GM19035 (cell line): Measurements from ENCODE around the gene SRP14.

Source experiments
- ATAC-seq: cut with Tn5 transposase; IDR thresholded peaks from one replicate; pipeline ENCODE4 v1.9.1; 2021; ENCODE audit not compliant: unreplicated experiment

SRP14 gene

GRCh38 chr15:40069178-40070165 lies 30.5 kb upstream of the SRP14 start:
- ATAC-seq: peak; percentile 72

- no peak for ATAC-seq
These were observed 29.1 kb upstream of the SRP14 start for GRCh38 chr15:40067921-40068624.

GRCh38 chr15:40066589-40066988 lies 27.6 kb upstream of the SRP14 start:
- ATAC-seq: no peak

GRCh38 chr15:40065166-40065565 lies 26.2 kb upstream of the SRP14 start:
- ATAC-seq: no peak

GRCh38 chr15:40064231-40064894 lies 25.4 kb upstream of the SRP14 start:
- ATAC-seq: peak; percentile 57

GRCh38 chr15:40063563-40064011 lies 24.6 kb upstream of the SRP14 start:
- ATAC-seq: no peak

- no peak for ATAC-seq
These were observed 24.0 kb upstream of the SRP14 start for GRCh38 chr15:40062816-40063562.

GRCh38 chr15:40061212-40061901 lies 22.4 kb upstream of the SRP14 start:
- ATAC-seq: peak; percentile 59

- ATAC-seq: no peak
These were observed 21.4 kb upstream of the SRP14 start for GRCh38 chr15:40060236-40060961.

- ATAC-seq: no peak
These were observed 20.8 kb upstream of the SRP14 start for GRCh38 chr15:40059821-40060220.

GRCh38 chr15:40058476-40059140 lies 19.6 kb upstream of the SRP14 start:
- no peak for ATAC-seq

- no peak for ATAC-seq
These were observed 16.8 kb upstream of the SRP14 start for GRCh38 chr15:40055576-40056293.

GRCh38 chr15:40054855-40055575 lies 16.0 kb upstream of the SRP14 start:
- ATAC-seq: peak; percentile 75

GRCh38 chr15:40054605-40054854 lies 15.5 kb upstream of the SRP14 start:
- peak; percentile 45 for ATAC-seq

GRCh38 chr15:40053831-40054604 lies 15.0 kb upstream of the SRP14 start:
- ATAC-seq: peak; percentile 11

- no peak for ATAC-seq
These were observed 14.3 kb upstream of the SRP14 start for GRCh38 chr15:40053079-40053830.
